ENCODE measurements around the gene C12orf50.

- TF ChIP-seq, protein P1, sequence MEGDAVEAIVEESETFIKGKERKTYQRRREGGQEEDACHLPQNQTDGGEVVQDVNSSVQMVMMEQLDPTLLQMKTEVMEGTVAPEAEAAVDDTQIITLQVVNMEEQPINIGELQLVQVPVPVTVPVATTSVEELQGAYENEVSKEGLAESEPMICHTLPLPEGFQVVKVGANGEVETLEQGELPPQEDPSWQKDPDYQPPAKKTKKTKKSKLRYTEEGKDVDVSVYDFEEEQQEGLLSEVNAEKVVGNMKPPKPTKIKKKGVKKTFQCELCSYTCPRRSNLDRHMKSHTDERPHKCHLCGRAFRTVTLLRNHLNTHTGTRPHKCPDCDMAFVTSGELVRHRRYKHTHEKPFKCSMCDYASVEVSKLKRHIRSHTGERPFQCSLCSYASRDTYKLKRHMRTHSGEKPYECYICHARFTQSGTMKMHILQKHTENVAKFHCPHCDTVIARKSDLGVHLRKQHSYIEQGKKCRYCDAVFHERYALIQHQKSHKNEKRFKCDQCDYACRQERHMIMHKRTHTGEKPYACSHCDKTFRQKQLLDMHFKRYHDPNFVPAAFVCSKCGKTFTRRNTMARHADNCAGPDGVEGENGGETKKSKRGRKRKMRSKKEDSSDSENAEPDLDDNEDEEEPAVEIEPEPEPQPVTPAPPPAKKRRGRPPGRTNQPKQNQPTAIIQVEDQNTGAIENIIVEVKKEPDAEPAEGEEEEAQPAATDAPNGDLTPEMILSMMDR (IDR thresholded peaks at IDR 0.05), result no peak
- TF ChIP-seq POLR2A (IDR thresholded peaks at IDR 0.05) (no peak), EP300 (IDR thresholded peaks at IDR 0.05) (no peak)
Observed at GRCh38 chr12:87975879-87976278, 53.3 kb downstream of the C12orf50 start.

Data from gastroesophageal sphincter (tissue), 3 donors.